Stimulated activated CD8-positive, alpha-beta memory T cell treated with anti-CD3 and anti-CD28 coated beads, Interleukin-4, amount 100 ng/mL, for 48 hours (primary cell): Measurements from ENCODE around the gene FBXW7.
"Not testable (repeated sequence)": the region's sequence is repeated elsewhere in the genome, so short reads cannot be mapped to it uniquely, and the experiment has no call there.

ENCODE experiments used
- DNase-seq: peaks from one replicate; pipeline ENCODE4 v3.0.0-alpha.2; 2020

Gene FBXW7, protein sequence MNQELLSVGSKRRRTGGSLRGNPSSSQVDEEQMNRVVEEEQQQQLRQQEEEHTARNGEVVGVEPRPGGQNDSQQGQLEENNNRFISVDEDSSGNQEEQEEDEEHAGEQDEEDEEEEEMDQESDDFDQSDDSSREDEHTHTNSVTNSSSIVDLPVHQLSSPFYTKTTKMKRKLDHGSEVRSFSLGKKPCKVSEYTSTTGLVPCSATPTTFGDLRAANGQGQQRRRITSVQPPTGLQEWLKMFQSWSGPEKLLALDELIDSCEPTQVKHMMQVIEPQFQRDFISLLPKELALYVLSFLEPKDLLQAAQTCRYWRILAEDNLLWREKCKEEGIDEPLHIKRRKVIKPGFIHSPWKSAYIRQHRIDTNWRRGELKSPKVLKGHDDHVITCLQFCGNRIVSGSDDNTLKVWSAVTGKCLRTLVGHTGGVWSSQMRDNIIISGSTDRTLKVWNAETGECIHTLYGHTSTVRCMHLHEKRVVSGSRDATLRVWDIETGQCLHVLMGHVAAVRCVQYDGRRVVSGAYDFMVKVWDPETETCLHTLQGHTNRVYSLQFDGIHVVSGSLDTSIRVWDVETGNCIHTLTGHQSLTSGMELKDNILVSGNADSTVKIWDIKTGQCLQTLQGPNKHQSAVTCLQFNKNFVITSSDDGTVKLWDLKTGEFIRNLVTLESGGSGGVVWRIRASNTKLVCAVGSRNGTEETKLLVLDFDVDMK

DNA sequence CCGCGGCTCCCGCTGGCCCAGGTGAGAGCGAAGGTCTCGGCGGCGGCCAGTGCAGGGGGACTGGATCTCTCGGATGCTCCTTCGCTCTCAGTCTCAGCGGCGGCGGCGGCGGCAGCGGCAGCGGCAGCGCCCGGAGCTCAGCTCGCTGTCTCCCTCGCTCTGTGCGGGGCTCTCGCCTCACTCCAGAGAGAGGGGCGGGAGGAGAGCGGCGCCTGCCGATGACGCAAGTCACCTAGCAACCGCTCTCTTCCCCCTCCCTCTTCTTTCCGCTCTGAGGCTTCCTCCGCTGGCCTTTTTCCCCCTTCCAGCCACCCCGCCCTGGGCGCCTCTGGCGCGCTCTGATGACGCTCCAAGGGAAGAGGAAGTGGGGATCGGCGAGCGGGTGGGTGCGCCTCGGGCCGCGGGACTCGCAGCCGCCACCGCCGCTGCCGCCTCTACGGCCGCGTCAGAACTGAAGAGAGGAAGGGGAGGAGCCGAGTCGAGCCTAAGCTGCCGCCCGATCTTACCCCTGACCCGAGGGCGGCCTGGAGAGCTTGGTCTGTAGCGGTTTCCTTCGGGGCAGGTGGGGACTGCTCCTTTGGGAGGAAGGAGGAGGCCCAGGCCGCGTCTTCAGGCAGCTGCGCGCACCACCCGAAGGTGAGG lies at the start of gene FBXW7:
Gene FBXW7 (minus strand): TSS at position 190 of the 642 bp plus-strand sequence. CDS start 124,289 bp downstream, outside the sequence.
- DNase-seq: peak; percentile 100

DNA sequence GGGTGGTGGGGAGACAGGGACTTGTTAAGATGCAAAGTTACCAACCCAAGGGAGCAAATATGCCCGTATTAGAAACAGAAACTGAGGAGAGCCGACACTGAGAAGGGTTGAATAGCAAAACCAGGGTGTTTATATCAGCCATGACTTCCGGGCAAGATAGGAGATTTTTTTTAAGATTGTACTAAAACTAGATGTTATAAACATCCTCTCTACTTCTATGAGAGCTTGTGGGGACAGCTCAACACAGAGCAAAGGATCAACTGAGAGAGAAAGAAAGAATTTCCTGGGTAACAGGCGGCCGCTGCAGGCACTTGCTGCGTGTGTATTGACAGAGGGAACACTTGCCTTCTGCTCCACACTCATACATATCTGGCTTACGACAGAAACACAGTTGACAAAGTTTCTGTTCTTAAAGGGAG lies 49.1 kb upstream of the FBXW7 start:
- DNase-seq: no peak

DNA sequence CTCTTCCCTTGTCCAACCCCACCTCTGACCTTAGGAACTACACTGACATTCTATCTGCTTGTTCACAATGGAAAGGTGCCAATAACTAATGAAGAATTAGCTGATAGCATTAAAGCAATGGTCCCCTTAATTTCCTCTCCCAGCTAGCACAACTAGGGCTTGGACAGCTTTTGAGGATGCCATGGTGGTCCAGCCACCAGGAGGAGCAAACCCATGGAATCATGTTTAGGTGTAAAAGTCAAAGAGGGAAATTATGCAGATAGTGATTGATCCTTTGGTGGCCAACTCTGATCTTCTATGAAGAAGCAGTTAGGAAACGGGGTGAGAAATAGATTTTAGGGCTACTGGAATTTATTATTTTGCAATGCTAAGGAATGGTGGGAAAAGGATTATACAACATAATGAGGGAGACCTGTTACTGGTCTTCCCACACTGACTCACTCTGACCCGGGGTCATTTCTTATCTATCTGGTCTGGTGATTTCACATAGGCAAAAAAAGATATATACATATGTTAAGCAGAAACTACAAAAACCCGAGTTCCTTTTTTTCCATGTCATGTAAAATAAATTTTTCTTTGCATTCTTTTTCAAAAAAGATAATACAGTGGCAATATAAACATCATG lies 45.8 kb upstream of the FBXW7 start:
- DNase-seq: no peak

DNA sequence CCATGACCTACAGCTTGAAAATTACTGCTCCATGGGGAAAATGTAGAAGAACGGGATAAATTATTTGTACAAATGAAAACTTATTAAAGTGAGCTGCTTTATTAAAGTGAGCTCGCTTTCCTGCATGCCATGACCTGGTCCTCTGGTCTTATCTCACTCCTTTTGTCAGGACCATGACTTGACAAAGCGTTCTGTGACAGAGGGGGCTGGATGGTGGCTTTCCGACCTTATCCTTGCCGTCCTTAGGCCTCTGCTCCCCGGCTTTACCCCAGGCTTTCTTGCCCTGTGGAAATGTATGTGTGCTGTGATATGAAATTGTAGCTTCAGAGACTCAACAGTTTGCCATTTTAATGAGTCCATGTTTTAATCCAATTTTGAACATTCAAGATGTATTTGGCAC lies 44.0 kb upstream of the FBXW7 start:
- DNase-seq: no peak

DNA sequence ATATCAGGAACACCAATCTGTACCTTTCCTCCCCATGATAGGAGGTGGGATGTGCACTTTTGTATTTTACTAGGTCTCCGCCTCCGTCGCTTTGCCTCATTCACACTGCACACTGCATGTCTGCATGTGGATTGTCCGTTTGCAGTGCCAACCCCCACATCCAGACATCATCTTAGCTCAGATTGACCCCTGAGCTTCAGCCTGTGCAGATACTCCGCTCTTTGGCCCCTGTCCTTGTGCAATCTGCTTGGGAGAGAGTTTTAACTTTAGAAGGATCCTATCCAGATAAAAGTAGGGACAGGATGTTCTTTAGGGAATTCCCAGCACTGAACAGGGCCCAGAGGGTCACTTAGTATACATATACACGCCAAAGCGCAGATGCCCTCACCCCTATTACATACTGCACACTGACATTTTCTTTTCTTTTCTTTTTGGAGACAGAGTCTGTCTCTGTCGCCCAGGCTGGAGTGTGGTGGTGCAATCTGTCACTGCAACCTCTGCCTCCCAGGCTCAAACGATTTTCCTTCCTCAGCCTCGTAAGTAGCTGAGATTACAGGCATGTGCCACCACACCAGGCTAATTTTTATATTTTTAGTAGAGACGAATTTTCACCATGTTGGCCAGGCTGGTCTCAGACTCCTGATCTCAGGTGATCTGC lies 43.3 kb upstream of the FBXW7 start:
- DNase-seq: no peak

DNA sequence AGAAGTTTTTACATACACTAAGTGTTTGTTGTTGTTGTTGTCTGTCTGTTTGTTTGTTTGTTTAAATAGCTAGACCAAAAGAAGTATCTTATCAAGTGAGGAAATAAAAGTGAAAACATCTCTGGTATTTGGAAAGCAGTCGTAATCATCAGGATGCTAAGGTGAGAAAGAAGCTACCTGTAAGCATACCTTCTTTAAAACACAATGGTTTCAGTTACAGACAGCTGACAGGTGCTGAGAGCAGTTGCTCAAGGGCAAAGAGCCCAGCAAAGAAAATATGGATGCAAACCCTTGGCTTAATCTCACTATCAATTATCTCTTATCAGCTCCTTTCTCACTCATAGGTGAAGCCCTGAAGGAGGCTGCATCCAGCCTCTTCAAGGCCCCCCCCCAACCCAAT lies 42.8 kb upstream of the FBXW7 start:
- no peak for DNase-seq

DNA sequence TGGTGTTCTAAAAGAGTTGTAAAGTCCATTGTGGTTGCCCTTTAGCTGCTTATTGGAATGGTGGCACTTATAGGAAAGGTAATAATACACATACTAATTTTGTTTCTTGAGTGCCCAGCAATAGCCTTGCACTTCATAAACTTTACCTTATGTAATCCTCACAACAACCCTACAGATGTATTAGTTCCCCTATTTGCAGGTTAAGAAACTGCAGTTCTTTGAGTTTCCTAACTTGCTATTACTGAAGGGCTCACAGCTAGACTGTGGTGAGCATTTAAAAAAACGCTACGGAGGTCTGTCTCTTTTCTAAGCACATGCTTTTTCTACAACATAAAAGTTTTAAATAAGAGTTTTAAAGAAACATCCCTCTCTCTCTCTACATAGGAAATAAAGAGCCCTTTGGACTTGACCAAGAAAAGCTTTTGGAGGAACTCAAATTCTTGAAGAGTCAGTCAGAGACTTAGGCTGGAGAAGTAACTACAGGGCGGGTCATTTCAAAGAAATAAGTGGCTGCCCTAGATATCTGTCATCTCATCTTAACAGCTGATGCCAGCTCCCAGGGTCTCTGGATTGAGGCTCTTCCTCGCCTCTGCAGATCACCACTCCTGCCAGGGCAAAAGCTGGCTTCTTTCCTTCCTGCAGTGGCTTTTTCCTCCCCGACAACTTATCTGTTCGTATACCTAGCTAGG lies 42.0 kb upstream of the FBXW7 start:
- no peak for DNase-seq

DNA sequence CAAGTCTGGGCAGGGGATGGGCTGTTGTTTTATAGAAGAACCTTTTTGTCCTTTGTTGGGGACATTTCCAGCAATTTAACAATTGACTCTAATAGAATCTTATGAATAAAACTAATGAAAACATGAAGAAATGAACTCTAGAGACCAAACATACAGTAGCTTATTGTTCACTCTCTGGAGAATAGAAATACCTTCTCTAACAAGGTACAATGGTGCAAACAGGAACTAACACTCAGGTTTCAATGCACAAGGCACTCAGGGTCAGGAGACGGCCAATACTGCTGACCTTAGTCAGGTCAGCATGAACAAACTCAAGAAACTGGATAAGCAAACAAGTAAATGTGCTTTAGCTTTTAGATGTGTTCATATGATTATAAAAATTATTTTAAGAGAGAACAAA lies 39.6 kb upstream of the FBXW7 start:
- DNase-seq: no peak

DNA sequence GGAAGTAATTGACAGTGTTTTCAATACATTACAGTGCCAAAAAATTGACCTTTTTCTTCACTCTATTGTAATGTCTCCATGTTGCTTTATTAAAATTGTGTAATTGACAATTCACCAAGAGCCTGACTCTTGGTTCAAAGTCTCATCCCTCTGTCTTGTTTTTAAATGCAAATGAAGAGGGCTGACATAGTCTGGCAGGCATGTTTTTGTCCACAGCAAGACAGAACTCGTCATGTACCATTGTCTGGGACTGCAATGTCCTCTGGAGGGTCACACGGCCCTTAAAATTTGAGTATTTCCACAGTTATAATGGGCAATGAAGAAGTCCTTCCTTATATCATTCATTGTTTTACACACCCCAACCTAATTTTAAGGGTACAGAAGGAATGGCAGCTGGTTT lies 38.0 kb upstream of the FBXW7 start:
- no peak for DNase-seq

DNA sequence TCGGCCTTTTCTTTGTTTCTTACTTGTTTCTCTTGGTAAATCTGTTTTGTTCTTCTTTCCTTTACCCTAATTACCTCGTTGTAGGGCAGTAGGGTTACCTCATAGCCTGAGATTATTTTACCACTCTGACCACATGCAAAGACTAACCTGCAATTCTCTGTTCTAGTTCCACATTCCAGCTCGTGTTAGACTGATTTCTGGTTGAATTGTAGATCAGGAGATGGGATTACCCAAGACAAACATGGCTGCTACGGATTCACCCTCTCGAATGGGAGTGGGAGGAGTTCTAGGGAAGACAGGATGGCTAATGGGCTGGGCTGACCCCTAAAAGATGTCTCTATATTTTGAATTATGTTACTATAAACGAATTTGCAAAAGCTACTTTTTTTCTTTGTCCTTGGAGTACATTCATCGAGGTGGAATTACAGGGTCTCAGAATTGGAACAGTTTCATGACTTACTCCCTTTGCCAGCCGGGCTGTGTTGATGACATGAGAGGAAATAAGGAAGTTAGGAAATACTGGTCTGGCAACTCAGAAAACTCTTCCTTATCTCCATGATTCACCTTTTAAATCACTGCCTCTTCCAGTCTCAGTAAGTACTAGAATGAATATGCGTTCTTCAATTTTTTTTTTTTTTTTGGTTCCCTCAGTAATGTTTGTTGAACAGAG lies 36.7 kb upstream of the FBXW7 start:
- DNase-seq: no peak

DNA sequence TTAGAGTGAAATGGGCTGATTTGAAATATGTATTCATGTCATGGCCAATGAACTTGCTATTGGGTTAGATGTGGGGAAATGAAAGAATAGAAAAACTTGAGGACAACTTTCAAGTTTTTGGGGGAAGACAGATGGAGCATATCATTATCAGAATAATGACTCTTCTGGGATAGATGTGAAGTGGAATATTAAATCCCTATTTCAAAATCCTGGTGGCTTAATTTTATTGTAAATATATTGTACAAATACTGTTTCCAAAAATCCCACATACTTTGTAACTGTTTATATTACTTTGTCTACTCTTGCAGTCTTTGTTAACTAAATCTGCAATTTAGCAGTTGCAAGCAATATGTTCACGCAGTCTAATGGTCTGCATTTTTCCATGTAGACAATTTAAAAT lies 35.9 kb upstream of the FBXW7 start:
- no peak for DNase-seq

DNA sequence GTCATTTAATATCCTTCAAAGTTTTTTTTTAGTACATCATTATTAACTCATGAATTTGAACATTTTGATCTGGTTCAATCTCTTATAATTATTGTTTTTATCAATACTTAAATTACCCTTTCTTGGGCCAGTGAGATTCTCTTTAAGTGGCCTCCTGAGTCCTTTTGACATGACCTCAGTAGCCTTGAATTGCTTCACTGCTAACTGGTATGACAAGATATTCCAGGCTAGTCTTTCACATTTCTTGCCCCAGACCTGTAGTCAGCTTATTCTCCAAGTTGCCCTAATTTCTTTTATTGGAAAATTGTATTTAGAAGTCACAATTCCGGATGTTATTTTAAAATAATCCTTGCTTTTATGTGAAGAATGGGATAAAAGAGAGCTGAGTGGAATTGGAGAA lies 35.4 kb upstream of the FBXW7 start:
- no peak for DNase-seq

DNA sequence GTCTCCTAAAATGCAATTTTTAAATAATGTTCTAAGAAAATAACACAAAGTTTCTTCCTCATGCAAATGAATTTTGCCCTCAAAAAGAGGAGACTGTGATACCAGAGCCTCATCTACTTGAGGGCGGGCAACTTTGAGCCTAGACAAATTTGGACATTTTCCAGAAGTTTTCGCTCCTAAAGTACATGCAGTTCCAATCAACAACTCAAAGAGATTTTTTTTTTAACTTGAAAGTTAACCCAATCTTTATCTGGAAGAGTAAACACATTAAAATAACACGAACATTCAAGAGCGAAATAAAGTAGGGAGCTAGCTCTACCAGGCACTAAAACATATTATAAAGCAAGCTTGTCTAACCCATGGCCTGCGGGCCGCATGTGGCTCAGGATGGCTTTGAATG lies 29.4 kb upstream of the FBXW7 start:
- DNase-seq: no peak

DNA sequence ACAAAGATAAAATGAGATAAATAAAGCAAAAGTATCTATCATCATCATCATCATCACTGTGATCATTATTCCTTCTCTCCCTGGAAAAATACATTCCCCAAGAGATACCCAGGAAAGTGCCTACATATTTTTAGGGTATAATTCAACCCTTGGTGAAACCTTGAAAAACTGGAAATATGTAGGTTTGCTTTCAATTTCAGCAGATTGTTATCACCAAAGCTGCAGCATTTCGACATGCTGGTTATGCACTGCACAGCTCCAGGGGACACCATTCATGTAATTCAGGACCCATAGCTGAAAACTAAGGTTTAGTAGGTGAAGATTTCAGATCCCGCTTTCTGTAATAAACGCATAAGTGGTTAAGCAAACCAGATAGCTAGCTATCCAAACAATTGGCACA lies 28.4 kb upstream of the FBXW7 start:
- no peak for DNase-seq

DNA sequence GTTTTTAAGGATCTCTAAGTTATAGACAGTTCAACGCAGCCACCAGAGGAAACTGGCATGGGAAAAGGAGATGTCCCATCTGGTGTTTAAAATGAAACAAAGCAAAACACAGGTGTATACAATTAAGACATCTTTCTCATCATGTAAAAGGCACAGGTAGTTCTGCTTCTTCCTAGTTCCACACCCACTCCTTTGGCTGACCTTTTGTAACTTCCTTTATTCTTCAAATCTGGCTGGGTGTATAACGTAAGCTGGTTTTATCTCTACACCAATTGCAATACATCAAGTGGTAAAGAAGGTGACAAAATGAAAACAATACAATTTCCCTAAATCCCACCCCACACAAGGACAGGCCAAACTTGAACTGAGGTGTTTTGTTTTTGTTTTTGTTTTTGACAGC lies 27.3 kb upstream of the FBXW7 start:
- DNase-seq: no peak

DNA sequence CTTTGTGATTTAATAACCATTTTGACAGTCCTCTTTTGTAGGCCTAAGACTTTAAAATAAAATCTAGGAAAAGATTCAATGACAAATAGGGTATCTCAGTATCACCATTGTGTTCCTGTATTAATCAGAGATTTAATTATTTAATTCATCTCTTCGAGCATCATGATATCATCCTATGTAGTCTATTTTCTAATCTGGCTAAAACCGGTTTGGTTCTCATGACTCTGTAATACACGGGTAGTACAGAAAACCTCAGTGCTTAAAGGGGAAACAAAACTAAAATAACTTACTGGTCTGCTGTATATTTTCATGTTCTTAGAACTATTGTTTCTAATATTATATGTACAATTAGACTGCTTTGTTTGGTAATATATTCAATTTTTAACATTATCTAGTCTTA lies 23.7 kb upstream of the FBXW7 start:
- no peak for DNase-seq

DNA sequence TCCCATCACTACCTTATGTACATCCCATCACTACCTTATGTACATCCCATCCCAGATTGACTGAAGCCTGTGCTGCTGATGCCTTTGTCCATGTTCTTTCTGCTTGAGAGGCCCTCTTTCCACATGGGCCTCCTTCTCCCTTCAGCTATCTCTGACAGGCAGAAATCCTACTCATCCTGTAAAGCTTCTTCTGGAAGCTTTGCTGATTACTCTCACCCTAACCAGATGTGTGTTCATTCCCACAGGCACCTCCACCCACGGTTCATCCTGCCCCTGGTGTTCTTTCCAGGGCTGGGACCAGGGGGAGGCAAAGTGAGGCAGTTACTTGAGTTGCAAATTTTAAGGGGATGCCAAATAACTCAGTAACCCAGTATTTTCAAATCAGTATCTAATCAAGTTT lies 22.5 kb upstream of the FBXW7 start:
- no peak for DNase-seq

DNA sequence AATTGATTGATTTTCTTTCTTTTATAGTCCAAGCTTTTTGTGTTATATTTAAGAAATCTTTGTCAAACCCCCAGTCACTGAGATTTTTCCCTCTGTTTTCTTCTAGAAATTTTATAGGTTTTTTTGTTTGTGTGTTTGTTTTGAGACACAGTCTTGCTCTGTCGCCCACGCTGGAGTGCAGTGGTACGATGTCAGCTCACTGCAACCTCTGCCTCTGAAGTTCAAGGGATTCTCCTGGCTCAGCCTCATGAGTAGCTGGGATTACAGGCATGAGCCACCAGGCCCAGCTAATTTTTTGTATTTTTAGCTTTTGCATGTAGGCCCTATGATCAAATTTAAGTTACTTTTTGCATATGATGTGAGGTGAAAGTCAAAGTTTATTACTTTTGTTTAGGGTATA lies 20.9 kb upstream of the FBXW7 start:
- no peak for DNase-seq

DNA sequence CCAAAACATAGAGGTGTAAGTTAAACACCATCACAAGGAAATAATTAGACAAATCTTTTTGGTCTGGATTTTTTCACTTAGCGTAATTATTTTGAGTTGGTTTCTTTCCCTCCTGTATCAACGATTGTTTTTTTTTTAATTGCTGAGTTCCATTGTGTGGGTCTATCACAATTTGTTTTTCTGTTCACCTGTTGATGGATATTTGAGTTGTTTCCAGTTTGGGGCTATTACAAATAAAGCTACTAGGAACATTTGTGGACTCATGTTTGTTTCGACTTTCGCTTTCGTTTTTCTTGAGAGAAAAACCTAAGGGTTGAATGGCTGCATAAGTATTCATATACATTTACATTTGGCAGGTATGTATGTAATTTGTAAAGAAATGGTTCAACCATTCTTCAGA lies 20.4 kb upstream of the FBXW7 start:
- no peak for DNase-seq

DNA sequence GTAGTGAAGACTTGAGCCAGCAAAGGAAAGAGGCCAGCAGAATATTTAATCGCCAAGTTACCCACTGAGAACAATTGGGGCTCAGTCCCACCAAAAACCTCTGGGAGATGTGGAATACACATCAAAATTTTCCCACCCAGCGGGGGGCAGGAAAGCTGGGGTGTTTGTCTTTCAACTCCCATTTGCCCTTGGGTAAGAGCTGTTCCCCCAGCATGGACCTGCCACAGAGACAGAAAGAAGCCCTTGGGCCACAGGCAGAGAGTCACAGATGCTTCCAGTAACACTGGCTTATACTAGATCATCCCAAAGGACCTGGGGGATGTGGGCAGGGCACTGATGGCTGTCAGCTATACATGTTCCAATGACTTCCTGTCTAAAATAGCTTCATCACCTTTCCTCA lies 18.9 kb upstream of the FBXW7 start:
- no peak for DNase-seq

DNA sequence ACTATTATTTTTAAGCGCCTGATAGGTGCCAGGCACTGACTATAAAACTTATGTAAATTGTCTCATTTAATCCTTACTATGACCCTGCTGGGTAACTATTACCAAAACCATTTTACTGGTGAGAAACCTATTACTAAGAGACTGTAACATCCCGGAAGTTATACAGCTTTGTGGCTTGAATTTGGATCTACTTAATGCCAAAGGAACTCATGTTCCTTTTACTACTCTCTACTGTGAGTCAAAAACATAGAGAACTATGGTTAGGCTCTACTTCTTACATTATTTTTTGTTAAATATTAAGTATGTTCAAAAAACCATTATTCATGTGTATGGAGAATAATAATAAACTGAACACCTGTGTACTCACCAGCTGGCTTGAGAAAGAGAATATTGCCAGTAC lies 14.8 kb upstream of the FBXW7 start:
- DNase-seq: not testable (repeated sequence)

DNA sequence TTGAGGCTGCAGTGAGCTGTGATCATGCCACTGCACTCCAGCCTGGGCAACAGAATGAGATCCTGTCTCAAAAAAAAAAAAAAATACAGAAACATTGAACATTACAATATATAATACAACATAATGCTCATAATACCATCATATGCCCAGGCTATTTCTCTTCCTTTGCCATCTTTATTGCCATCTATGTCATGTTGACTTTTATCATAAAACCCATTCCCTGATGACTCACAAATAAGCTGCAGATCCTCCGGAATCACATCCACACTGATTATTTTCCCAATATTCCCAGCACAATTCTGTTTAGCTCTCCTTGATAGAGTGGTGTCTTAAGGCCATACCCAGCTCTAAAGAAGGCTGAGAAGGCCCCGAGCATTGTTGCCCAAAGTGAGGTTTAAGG lies 9.2 kb upstream of the FBXW7 start:
- DNase-seq: no peak
